CD4-positive, alpha-beta T cell (primary cell): ENCODE data around the gene GRIN2B. TPM values are rescaled to one million over a fixed set of nuclear protein-coding genes. Genes with fewer than 3 reads are reported as not detected.

Source experiments
- ATAC-seq: fragments of 200-7000 bp; cut with Tn5 transposase; one replicate; pipeline ENCODE4 v1.10.0; 2022; ENCODE audit warnings: mild to moderate bottlenecking; ENCODE audit not compliant: poor library complexity
- CTCF ChIA-PET: fragments of 350-600 bp; sonication (Branson Sonifier 250); formaldehyde crosslinking; loops from one replicate; lab custom pipeline; 2021; ENCODE audit warnings: antibody characterized with exemption, inconsistent platforms; lab: Charles Lee
- POLR2A ChIA-PET: fragments of 350-600 bp; sonication (Branson Sonifier 250); formaldehyde crosslinking; loops from one replicate; lab custom pipeline; 2021; ENCODE audit warnings: antibody characterized with exemption, inconsistent platforms; lab: Charles Lee
- DNase-seq, 14 experiments: peaks; one replicate each; pipeline ENCODE4 v3.0.0-alpha.2; 2013 to 2020; ENCODE audit warnings: mixed read lengths in 2 of 14
- H3K27ac ChIP-seq, 2 donors: one replicate each; pipeline versions ENCODE4 v1.5.1 to v1.7.0; 2013; ENCODE audit warnings: low read length in 2 of 2, low read depth in 1 of 2, mild to moderate bottlenecking in 1 of 2
- H3K27me3 ChIP-seq, 2 experiments: 1 replicate in 1 of 2; 2 replicates in 1 of 2; pipeline versions ENCODE4 v1.6.1 to v1.7.0; 2013; ENCODE audit warnings: low read length in 2 of 2, control low read depth in 1 of 2, mild to moderate bottlenecking in 1 of 2, moderate library complexity in 1 of 2; ENCODE audit not compliant: insufficient read depth in 2 of 2, control insufficient read depth in 1 of 2
- H3K36me3 ChIP-seq: one replicate; pipeline ENCODE4 v1.6.1; 2013; ENCODE audit warnings: low read length, control low read depth; ENCODE audit not compliant: insufficient read depth
- H3K4me1 ChIP-seq: one replicate; pipeline ENCODE4 v1.6.1; 2013; ENCODE audit warnings: low read length, control low read depth; ENCODE audit not compliant: insufficient read depth
- H3K4me3 ChIP-seq: one replicate; pipeline ENCODE4 v1.5.1; 2013; ENCODE audit warnings: mild to moderate bottlenecking, low read length, moderate library complexity
- H3K9me3 ChIP-seq, 2 experiments: 1 replicate in 1 of 2; 2 replicates in 1 of 2; pipeline versions ENCODE4 v1.6.1 to v1.7.0; 2013; ENCODE audit warnings: low read length in 2 of 2, mild to moderate bottlenecking in 2 of 2, control low read depth in 1 of 2, moderate library complexity in 1 of 2; ENCODE audit not compliant: control insufficient read depth in 1 of 2, insufficient read depth in 1 of 2
- H3K27ac Mint-ChIP-seq: one replicate; pipeline ENCODE4 v1.8.0; 2020; ENCODE audit warnings: mixed read lengths
- H3K27me3 Mint-ChIP-seq: one replicate; pipeline ENCODE4 v1.8.0; 2021; ENCODE audit warnings: mixed read lengths
- H3K36me3 Mint-ChIP-seq: one replicate; pipeline ENCODE4 v1.8.0; 2021; ENCODE audit warnings: low read depth, mixed read lengths
- H3K4me1 Mint-ChIP-seq: one replicate; pipeline ENCODE4 v1.8.0; 2021; ENCODE audit warnings: low read depth, mixed read lengths
- H3K4me3 Mint-ChIP-seq: one replicate; pipeline ENCODE4 v1.8.0; 2020; ENCODE audit warnings: mild to moderate bottlenecking, mixed read lengths
- H3K9me3 Mint-ChIP-seq: one replicate; pipeline ENCODE4 v1.8.0; 2020; ENCODE audit warnings: mixed read lengths
- intact Hi-C, 2 experiments: fragments of 100-400 bp; cut with DNase I in 1 of 2; cut with micrococcal nuclease in 1 of 2; formaldehyde crosslinking; loops; one replicate each; pipeline versions ENCODE4 v1.15.1 to v1.9.0; 2023 to 2025; cut with DNase I, micrococcal nuclease
- total RNA-seq, 174 experiments: library from RNA in 2 of 174; stranded (reverse) in 2 of 174; gene quantifications; one replicate each; pipeline ENCODE4 v1.2.3 and lab custom pipeline; 2021 to 2026
- TF ChIP-seq, protein P1 (sequence below): fragments of 200-600 bp; IDR thresholded peaks from one replicate; pipeline ENCODE4 v1.8.0; 2022; ENCODE audit warnings: antibody characterized with exemption, mild to moderate bottlenecking

The GRIN2B gene
- total RNA-seq, 2 experiments from 2014 or later, result not detected

DNA sequence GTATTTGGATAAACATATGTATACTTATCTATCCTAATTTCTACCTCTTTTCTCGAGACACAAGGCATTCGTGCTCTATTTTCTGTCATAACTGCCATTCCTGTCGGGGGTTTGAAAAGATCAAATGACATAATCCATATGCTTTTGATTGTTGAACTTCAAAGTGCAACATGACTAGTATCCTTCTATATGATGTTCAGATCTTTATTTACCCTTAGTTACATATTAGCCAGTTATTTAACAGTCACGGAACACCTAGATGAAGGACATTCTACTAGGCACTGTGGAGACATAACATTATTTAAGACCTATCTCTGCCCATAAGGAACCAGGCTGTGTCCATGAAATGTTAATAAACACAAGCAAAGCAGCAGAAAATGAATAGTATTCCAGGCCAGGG is 11.2 kb upstream of the GRIN2B start:
- peaks cover 19% of the 10 kb centered on the region for H3K27me3 Mint-ChIP-seq

DNA sequence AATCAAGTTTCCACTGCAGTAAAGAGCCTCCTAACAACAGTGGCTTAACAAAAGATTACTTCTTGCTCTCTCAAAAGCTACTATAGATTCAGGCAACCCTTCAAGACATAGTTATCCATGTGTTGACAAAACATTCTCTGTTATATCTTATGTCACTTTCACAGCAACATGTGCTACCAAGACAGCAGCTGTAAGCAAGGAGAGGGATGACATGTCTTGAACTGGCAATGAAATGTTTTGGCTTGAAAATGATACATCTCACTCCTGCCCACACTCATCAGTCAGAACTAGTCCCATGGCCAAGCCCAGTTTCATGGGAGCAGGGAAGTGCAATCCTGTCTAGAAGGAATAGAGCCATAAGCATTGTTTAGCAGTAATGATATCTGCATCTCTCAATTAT is 10.7 kb upstream of the GRIN2B start:
- H3K27ac ChIP-seq, result no peak overlapping the region
- POLR2A ChIA-PET, result no interaction called here
- no peak overlapping the region for H3K4me3 Mint-ChIP-seq
- H3K27ac Mint-ChIP-seq, result no peak overlapping the region
- no peaks in the 10 kb centered on the region for H3K9me3 Mint-ChIP-seq
- no peaks in the 10 kb centered on the region for H3K4me1 ChIP-seq
- CTCF ChIA-PET, result no interaction called here
- H3K27me3 Mint-ChIP-seq, result peaks cover 19% of the 10 kb centered on the region
- no peak for DNase-seq
- H3K27me3 ChIP-seq, result peaks cover 0 to 4% of the 10 kb centered on the region in 2 experiments
- H3K36me3 ChIP-seq, result no peaks in the 10 kb centered on the region
- ATAC-seq, result no peak
- H3K4me3 ChIP-seq, result no peak overlapping the region
- no peaks in the 10 kb centered on the region for H3K9me3 ChIP-seq
- intact Hi-C loops, result no loop called here
- TF ChIP-seq, protein P1, sequence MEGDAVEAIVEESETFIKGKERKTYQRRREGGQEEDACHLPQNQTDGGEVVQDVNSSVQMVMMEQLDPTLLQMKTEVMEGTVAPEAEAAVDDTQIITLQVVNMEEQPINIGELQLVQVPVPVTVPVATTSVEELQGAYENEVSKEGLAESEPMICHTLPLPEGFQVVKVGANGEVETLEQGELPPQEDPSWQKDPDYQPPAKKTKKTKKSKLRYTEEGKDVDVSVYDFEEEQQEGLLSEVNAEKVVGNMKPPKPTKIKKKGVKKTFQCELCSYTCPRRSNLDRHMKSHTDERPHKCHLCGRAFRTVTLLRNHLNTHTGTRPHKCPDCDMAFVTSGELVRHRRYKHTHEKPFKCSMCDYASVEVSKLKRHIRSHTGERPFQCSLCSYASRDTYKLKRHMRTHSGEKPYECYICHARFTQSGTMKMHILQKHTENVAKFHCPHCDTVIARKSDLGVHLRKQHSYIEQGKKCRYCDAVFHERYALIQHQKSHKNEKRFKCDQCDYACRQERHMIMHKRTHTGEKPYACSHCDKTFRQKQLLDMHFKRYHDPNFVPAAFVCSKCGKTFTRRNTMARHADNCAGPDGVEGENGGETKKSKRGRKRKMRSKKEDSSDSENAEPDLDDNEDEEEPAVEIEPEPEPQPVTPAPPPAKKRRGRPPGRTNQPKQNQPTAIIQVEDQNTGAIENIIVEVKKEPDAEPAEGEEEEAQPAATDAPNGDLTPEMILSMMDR, result no peak
- no peaks in the 10 kb centered on the region for H3K36me3 Mint-ChIP-seq
- no peaks in the 10 kb centered on the region for H3K4me1 Mint-ChIP-seq

More for the DNA sequence above, 11.2 kb upstream of the GRIN2B start:
- DNase-seq (no peak), ATAC-seq (no peak)
- no peak overlapping the region for H3K4me3 ChIP-seq
- H3K27ac ChIP-seq, result no peak overlapping the region
- peaks cover 0 to 4% of the 10 kb centered on the region in 2 experiments for H3K27me3 ChIP-seq
- CTCF ChIA-PET, result no interaction called here
- intact Hi-C loops, result no loop called here
- Mint-ChIP-seq H3K4me3 (no peak overlapping the region), H3K27ac (no peak overlapping the region), H3K36me3 (no peaks in the 10 kb centered on the region), H3K4me1 (no peaks in the 10 kb centered on the region), H3K9me3 (no peaks in the 10 kb centered on the region)
- POLR2A ChIA-PET, result no interaction called here
- no peaks in the 10 kb centered on the region for H3K36me3 ChIP-seq
- no peaks in the 10 kb centered on the region for H3K4me1 ChIP-seq
- TF ChIP-seq, protein P1, result no peak
- H3K9me3 ChIP-seq, result no peaks in the 10 kb centered on the region

DNA sequence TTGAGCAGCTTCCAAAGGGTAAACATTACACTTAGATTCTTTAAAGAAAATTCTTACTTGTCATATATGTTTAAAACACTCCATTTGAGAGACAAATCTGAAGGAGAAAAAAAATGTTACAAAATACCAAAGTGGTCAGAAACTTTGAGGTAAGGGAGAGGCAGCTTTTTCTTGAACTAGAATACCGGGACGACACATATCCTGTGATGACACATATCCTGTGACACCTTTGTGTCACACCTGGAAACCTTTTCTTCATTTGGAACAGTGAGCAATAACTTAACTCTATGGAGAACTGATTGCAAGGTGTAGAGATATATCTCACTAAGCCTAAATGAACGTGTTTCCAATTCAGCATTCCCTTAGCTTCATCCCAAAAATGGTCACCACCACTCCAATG is 4.6 kb upstream of the GRIN2B start:
- ATAC-seq, result no peak
- POLR2A ChIA-PET, result no interaction called here

More for the DNA sequence above, 4.6 kb upstream of the GRIN2B start:
- no peaks in the 10 kb centered on the region for H3K36me3 Mint-ChIP-seq
- no peaks in the 10 kb centered on the region for H3K9me3 Mint-ChIP-seq
- TF ChIP-seq, protein P1, result no peak
- CTCF ChIA-PET, result no interaction called here
- Histone ChIP-seq H3K27ac (no peak overlapping the region), H3K4me3 (no peak overlapping the region), H3K27me3 (peaks cover 17 to 34% of the 10 kb centered on the region in 2 experiments), H3K4me1 (peaks cover 7% of the 10 kb centered on the region), H3K36me3 (no peaks in the 10 kb centered on the region), H3K9me3 (peaks cover 0 to 7% of the 10 kb centered on the region in 2 experiments)
- no peak overlapping the region for H3K27ac Mint-ChIP-seq
- peaks cover 49% of the 10 kb centered on the region for H3K27me3 Mint-ChIP-seq
- intact Hi-C loops, result no loop called here
- no peak overlapping the region for H3K4me3 Mint-ChIP-seq
- peaks cover 6% of the 10 kb centered on the region for H3K4me1 Mint-ChIP-seq
- DNase-seq, result no peak
